ENCODE results near the gene PGBD4. TPM values are rescaled to one million over a fixed set of nuclear protein-coding genes. Genes with fewer than 3 reads are reported as not detected.

PGBD4 gene
- total RNA-seq: 1.5 TPM
- long read RNA-seq, full-length matches to known transcripts: 5 of 5 reads
- long read RNA-seq, partial matches to known transcripts: 0 of 5 reads
- long read RNA-seq, other reads (novel, unspliced or antisense): 0 of 5 reads

GRCh38 chr15:34101366-34102174 is at the start of gene PGBD4, which contains the start of gene EMC7:
TSS of gene PGBD4 (plus strand) at chr15:34102083. CDS start at chr15:34102532, 449 bp downstream.
TSS of gene EMC7 (minus strand) at chr15:34101862. CDS start at chr15:34101839, 23 bp downstream.
- intact Hi-C loops (cut with DNase I): loop anchor here (1.0 to 5.0 kb wide), 4 partner anchors 63 to 266 kb away; partner anchors contain the start of genes AVEN, EMC4 and LPCAT4
- DNase-seq (ENCODE audit: low spot score): peak; percentile 99

- DNase-seq (ENCODE audit: low spot score): no peak
- intact Hi-C loops (cut with DNase I): no loop called here
Observed at GRCh38 chr15:34054081-34054707, 47.7 kb upstream of the PGBD4 start.

GRCh38 chr15:34055868-34056595 is 45.9 kb upstream of the PGBD4 start:
- intact Hi-C loops (cut with DNase I): no loop called here
- no peak for DNase-seq (ENCODE audit: low spot score)

- intact Hi-C loops (cut with DNase I): no loop called here
- no peak for DNase-seq (ENCODE audit: low spot score)
Observed at GRCh38 chr15:34056911-34057310, 45.0 kb upstream of the PGBD4 start.

- intact Hi-C loops (cut with DNase I): no loop called here
- DNase-seq (ENCODE audit: low spot score): no peak
Observed at GRCh38 chr15:34059476-34059875, 42.4 kb upstream of the PGBD4 start.

GRCh38 chr15:34059946-34060345 is 41.9 kb upstream of the PGBD4 start:
- intact Hi-C loops (cut with DNase I): no loop called here
- DNase-seq (ENCODE audit: low spot score): no peak

GRCh38 chr15:34064438-34064837 is 37.4 kb upstream of the PGBD4 start:
- intact Hi-C loops (cut with DNase I): no loop called here
- DNase-seq (ENCODE audit: low spot score): no peak

GRCh38 chr15:34065261-34065660 is 36.6 kb upstream of the PGBD4 start:
- intact Hi-C loops (cut with DNase I): no loop called here
- DNase-seq (ENCODE audit: low spot score): no peak

GRCh38 chr15:34065941-34066340 is 35.9 kb upstream of the PGBD4 start:
- intact Hi-C loops (cut with DNase I): no loop called here
- DNase-seq (ENCODE audit: low spot score): no peak

- DNase-seq (ENCODE audit: low spot score): no peak
- intact Hi-C loops (cut with DNase I): no loop called here
Observed at GRCh38 chr15:34070003-34070402, 31.9 kb upstream of the PGBD4 start.

- DNase-seq (ENCODE audit: low spot score): no peak
- intact Hi-C loops (cut with DNase I): no loop called here
Observed at GRCh38 chr15:34076785-34077184, 25.1 kb upstream of the PGBD4 start.

- intact Hi-C loops (cut with DNase I): no loop called here
- DNase-seq (ENCODE audit: low spot score): no peak
Observed at GRCh38 chr15:34078900-34079299, 23.0 kb upstream of the PGBD4 start.

- DNase-seq (ENCODE audit: low spot score): no peak
- intact Hi-C loops (cut with DNase I): no loop called here
Observed at GRCh38 chr15:34079904-34080303, 22.0 kb upstream of the PGBD4 start.

- DNase-seq (ENCODE audit: low spot score): no peak
- intact Hi-C loops (cut with DNase I): no loop called here
Observed at GRCh38 chr15:34084086-34084485, 17.8 kb upstream of the PGBD4 start.

- intact Hi-C loops (cut with DNase I): no loop called here
- no peak for DNase-seq (ENCODE audit: low spot score)
Observed at GRCh38 chr15:34085746-34086145, 16.1 kb upstream of the PGBD4 start.

GRCh38 chr15:34099914-34100313 is 2.0 kb upstream of the PGBD4 start:
- no peak for DNase-seq (ENCODE audit: low spot score)
- intact Hi-C loops (cut with DNase I): loop anchor here (5.0 kb wide), 2 partner anchors 107 to 267 kb away; partner anchors contain the start of gene LPCAT4

- no peak for DNase-seq (ENCODE audit: low spot score)
- intact Hi-C loops (cut with DNase I): loop anchor here (2.0 to 5.0 kb wide), 3 partner anchors 64 to 265 kb away; partner anchors contain the start of genes AVEN and LPCAT4
Observed at GRCh38 chr15:34102175-34102925, 467 bp downstream of the PGBD4 start.

GRCh38 chr15:34106423-34106822 is 4.5 kb downstream of the PGBD4 start:
- no peak for DNase-seq (ENCODE audit: low spot score)
- intact Hi-C loops (cut with DNase I): no loop called here

GRCh38 chr15:34107315-34107714 is 5.4 kb downstream of the PGBD4 start:
- DNase-seq (ENCODE audit: low spot score): no peak
- intact Hi-C loops (cut with DNase I): no loop called here
